Activated CD4-positive, alpha-beta memory T cell treated with anti-CD3 and anti-CD28 coated beads, Interleukin-2, amount 10 ng/mL, durations not matched to agents 7 days and 5 days (primary cell): ENCODE measurements around the gene FUBP1. TPM values are rescaled to one million over a fixed set of nuclear protein-coding genes. Genes with fewer than 3 reads are reported as not detected.
"Not testable (repeated sequence)": the region's sequence is repeated elsewhere in the genome, so short reads cannot be mapped to it uniquely, and the experiment has no call there.

Experiments used
- CTCF ChIA-PET: fragments of 350-600 bp; sonication (Branson Sonifier 250); formaldehyde crosslinking; loops from one replicate; lab custom pipeline; 2021; ENCODE audit warnings: antibody characterized with exemption, inconsistent platforms; lab: Charles Lee
- POLR2A ChIA-PET: fragments of 350-600 bp; sonication (Branson Sonifier 250); formaldehyde crosslinking; loops from one replicate; lab custom pipeline; 2021; ENCODE audit warnings: antibody characterized with exemption; lab: Charles Lee
- DNase-seq: peaks from one replicate; pipeline ENCODE4 v3.0.0-alpha.2; 2020
- H3K27ac Mint-ChIP-seq: one replicate; pipeline ENCODE4 v1.8.0; 2021; ENCODE audit warnings: mild to moderate bottlenecking, mixed read lengths
- H3K27me3 Mint-ChIP-seq: one replicate; pipeline ENCODE4 v1.8.0; 2021; ENCODE audit warnings: mixed read lengths
- H3K36me3 Mint-ChIP-seq: one replicate; pipeline ENCODE4 v1.8.0; 2021; ENCODE audit warnings: low read depth, mixed read lengths
- H3K4me1 Mint-ChIP-seq: one replicate; pipeline ENCODE4 v1.8.0; 2021; ENCODE audit warnings: mixed read lengths
- H3K4me3 Mint-ChIP-seq: one replicate; pipeline ENCODE4 v1.8.0; 2021; ENCODE audit warnings: mild to moderate bottlenecking, mixed read lengths
- H3K9me3 Mint-ChIP-seq: one replicate; pipeline ENCODE4 v1.8.0; 2021; ENCODE audit warnings: mixed read lengths
- total RNA-seq, 2 experiments: library from RNA; stranded (reverse); gene quantifications; one replicate each; pipeline ENCODE4 v1.2.3, GENCODE V29; 2021

FUBP1 gene
- total RNA-seq, 2 experiments from 2014 or later, result 182 to 185 TPM

- H3K27ac Mint-ChIP-seq, result peak within 1 kb of the TSS; percentile 92
- peaks cover 38% of the 10 kb centered on the region for H3K4me1 Mint-ChIP-seq
- H3K27me3 Mint-ChIP-seq, result peaks cover 2% of the 10 kb centered on the region
- DNase-seq, result peak; percentile 72
- ChIA-PET POLR2A (interaction anchor here (0.8 to 15.8 kb wide), 34 partner anchors 9 to 673 kb away, joined by 3 to 671 read pairs (median 5); partner anchors contain the start of genes FUBP1, GIPC2, IFI44 and IFI44L), CTCF (interaction anchor here (0.6 to 2.9 kb wide), 10 partner anchors 10 to 322 kb away, joined by 3 to 27 read pairs (median 4); partner anchors contain the start of genes FUBP1, USP33 and ZZZ3)
- H3K36me3 Mint-ChIP-seq, result peaks cover 2% of the 10 kb centered on the region
- H3K4me3 Mint-ChIP-seq, result peak within 1 kb of the TSS; percentile 88
- no peaks in the 10 kb centered on the region for H3K9me3 Mint-ChIP-seq
Measured at GRCh38 chr1:78004719-78005447, 26.0 kb upstream of the FUBP1 start, which contains the start of gene DNAJB4. DNAJB4 (plus strand) TSS chr1:78004939; CDS start chr1:78005111, 172 bp downstream.

DNA sequence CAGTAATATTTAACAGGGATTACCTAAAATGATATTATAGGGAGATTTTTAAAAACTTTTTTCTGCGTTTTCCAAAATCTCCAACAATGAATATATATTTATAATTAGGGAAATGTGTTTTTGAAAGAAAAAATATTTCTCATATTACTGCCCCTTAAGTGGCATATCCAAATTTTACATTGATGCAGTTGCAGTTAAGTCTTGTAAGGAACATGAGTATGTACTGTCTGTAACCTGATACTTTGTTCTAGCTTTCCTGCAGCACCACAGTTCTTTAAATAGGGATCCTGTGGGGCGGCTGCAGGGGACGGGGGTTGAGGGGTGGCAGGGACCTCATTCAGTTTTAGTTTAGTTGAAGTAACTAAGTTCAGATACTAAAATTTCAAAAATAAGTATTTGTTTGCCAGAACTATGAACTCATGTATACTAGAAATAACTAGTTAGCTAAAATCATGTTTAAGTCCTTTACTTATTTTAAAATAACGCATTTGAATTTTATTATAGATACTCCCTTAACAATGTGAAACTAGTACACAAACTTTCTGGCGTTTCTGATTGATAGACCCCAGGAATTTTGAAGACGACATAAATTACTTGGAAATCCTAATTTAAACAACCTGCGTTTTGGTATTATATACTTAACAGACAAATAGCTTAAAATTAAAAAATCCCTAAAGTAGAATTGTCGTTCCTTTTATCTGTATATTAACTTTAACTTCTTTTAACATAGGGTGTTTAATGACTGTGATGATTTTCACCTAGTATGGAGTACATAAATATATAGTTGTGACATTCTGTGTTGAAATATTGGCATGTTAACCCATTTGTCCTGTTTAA, 25.2 kb upstream of the FUBP1 start:
- peak overlapping the region; percentile 92 for H3K27ac Mint-ChIP-seq
- CTCF ChIA-PET, result interaction anchor here (0.9 to 2.9 kb wide), 9 partner anchors 9 to 321 kb away, joined by 3 to 27 read pairs (median 4); partner anchors contain the start of genes FUBP1, USP33 and ZZZ3
- POLR2A ChIA-PET, result interaction anchor here (0.8 to 15.8 kb wide), 35 partner anchors 9 to 674 kb away, joined by 3 to 671 read pairs (median 5); partner anchors contain the start of genes FUBP1, GIPC2, IFI44 and IFI44L
- H3K27me3 Mint-ChIP-seq, result peaks cover 2% of the 10 kb centered on the region
- peak overlapping the region; percentile 88 for H3K4me3 Mint-ChIP-seq
- peaks cover 36% of the 10 kb centered on the region for H3K4me1 Mint-ChIP-seq
- peak; percentile 57 for DNase-seq
- peaks cover 2% of the 10 kb centered on the region for H3K36me3 Mint-ChIP-seq
- no peaks in the 10 kb centered on the region for H3K9me3 Mint-ChIP-seq

GRCh38 chr1:78003070-78003746, 24.3 kb upstream of the FUBP1 start:
- ChIA-PET CTCF (interaction anchor here (0.9 to 2.9 kb wide), 3 partner anchors 23 to 111 kb away, joined by 3 to 15 read pairs (median 4); partner anchors contain the start of gene FUBP1), POLR2A (interaction anchor here (0.9 to 15.8 kb wide), 10 partner anchors 8 to 619 kb away, joined by 3 to 671 read pairs (median 18); partner anchors contain the start of genes FUBP1, GIPC2 and ZZZ3)
- Mint-ChIP-seq H3K36me3 (peaks cover 2% of the 10 kb centered on the region), H3K27me3 (peaks cover 2% of the 10 kb centered on the region), H3K4me1 (peaks cover 33% of the 10 kb centered on the region), H3K27ac (peak overlapping the region; percentile 13), H3K4me3 (no peak overlapping the region), H3K9me3 (no peaks in the 10 kb centered on the region)
- DNase-seq, result no peak

GRCh38 chr1:78000536-78000935, 21.7 kb upstream of the FUBP1 start:
- CTCF ChIA-PET, result interaction anchor here (1.0 kb wide), 1 partner anchor 22 kb away, joined by 3 read pairs; the partner anchor contains the start of gene FUBP1
- H3K4me3 Mint-ChIP-seq, H3K36me3 Mint-ChIP-seq, H3K9me3 Mint-ChIP-seq, DNase-seq, H3K27ac Mint-ChIP-seq, H3K27me3 Mint-ChIP-seq: not testable (repeated sequence)
- POLR2A ChIA-PET, result interaction anchor here (1.0 to 15.8 kb wide), 2 partner anchors 19 to 81 kb away, joined by 4 to 671 read pairs; partner anchors contain the start of gene FUBP1
- H3K4me1 Mint-ChIP-seq, result peaks cover 17% of the 10 kb centered on the region

DNA sequence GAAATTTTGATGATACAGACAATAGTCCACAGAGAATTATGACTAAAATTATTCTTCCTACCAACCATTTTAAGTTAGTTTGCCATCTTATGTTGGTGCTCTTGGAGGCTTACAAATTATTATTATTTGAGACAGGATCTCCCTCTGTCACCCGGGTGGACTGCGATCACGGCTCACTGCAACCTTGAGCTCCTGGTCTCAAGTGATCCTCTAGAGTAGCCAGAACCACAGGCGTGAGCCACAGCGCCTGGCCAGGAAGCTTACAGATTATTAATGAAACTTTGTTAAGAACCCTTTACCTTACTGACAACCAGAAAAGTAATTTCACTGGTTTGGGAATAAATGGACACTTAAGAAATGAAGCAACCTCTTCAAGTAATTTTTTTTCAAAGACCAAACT, 17.9 kb upstream of the FUBP1 start:
- H3K27me3 Mint-ChIP-seq, result no peaks in the 10 kb centered on the region
- H3K4me1 Mint-ChIP-seq, result no peaks in the 10 kb centered on the region
- no peak overlapping the region for H3K27ac Mint-ChIP-seq
- no peak overlapping the region for H3K4me3 Mint-ChIP-seq
- no peak for DNase-seq
- no peaks in the 10 kb centered on the region for H3K9me3 Mint-ChIP-seq
- H3K36me3 Mint-ChIP-seq, result peaks cover 12% of the 10 kb centered on the region
- CTCF ChIA-PET, result no interaction called here
- POLR2A ChIA-PET, result interaction anchor here (4.0 to 15.8 kb wide), 2 partner anchors 8 to 15 kb away, joined by 51 to 671 read pairs; partner anchors contain the start of genes DNAJB4 and FUBP1

DNA sequence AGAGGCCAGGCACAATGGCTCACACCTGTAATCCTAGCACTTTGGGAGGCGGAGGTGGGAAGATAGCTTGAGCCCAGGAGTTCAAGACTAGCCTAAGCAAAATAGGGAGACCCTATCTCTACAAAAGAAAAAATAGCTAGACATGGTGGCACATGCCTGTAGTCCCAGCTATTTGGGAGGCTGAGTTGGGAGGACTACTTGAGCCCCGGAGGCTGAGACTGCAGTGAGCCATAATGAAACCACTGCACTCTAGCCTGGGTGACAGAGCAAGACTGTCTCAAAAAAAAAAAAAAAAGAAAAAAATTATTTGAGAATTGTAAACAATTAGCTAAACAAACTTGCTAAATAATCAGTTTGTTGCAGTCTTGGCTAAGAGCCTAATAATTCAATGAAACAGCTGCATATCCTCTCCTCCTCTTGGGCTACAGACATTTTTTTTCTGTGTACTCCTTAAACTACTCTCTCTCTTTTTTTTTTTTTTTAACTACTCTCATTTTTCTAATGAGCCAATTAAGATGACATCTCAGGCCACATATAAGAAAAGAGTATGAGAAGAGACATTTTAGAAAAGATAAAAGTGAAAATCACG, 15.3 kb upstream of the FUBP1 start:
- peaks cover 27% of the 10 kb centered on the region for H3K36me3 Mint-ChIP-seq
- H3K4me1 Mint-ChIP-seq, result peaks cover 14% of the 10 kb centered on the region
- no peak overlapping the region for H3K27ac Mint-ChIP-seq
- DNase-seq, result no peak
- no peak overlapping the region for H3K4me3 Mint-ChIP-seq
- no peaks in the 10 kb centered on the region for H3K9me3 Mint-ChIP-seq
- CTCF ChIA-PET, result interaction anchor here (0.5 to 1.5 kb wide), 2 partner anchors 10 to 122 kb away, joined by 3 to 4 read pairs; partner anchors contain the start of gene DNAJB4
- POLR2A ChIA-PET, result interaction anchor here (1.2 to 15.8 kb wide), 3 partner anchors 11 to 20 kb away, joined by 4 to 671 read pairs (median 51); partner anchors contain the start of genes DNAJB4 and FUBP1
- H3K27me3 Mint-ChIP-seq, result no peaks in the 10 kb centered on the region

DNA sequence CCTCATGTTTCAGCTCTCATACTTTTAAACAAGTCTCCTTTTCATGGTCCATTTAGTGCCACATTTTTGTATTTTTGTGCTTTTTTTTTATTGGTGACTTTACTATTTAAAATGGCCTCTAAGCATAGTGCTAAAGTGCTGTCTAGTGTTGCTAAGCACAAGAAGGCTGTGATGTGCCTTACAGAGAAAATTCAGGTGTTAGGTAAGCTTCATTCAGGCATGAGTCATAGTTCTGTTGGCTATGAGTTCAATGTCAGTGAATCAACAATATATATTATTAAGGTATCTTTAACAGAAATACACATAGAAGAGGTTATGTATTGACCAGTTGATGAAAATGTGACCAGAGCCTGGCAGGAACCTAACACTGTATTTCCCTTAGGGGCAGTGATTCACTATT, 12.8 kb upstream of the FUBP1 start:
- Mint-ChIP-seq H3K9me3 (no peaks in the 10 kb centered on the region), H3K27ac (no peak overlapping the region), H3K4me3 (no peak overlapping the region), H3K36me3 (peaks cover 34% of the 10 kb centered on the region), H3K27me3 (no peaks in the 10 kb centered on the region), H3K4me1 (peaks cover 19% of the 10 kb centered on the region)
- CTCF ChIA-PET, result interaction anchor here (0.9 to 2.4 kb wide), 2 partner anchors 10 to 14 kb away, joined by 3 to 7 read pairs; partner anchors contain the start of gene DNAJB4
- DNase-seq, result no peak
- POLR2A ChIA-PET, result interaction anchor here (0.8 to 20.5 kb wide), 3 partner anchors 9 to 13 kb away, joined by 3 to 671 read pairs (median 26); partner anchors contain the start of genes DNAJB4 and FUBP1

GRCh38 chr1:77990629-77991204, 11.8 kb upstream of the FUBP1 start:
- Mint-ChIP-seq H3K27ac (no peak overlapping the region), H3K9me3 (no peaks in the 10 kb centered on the region), H3K36me3 (peaks cover 37% of the 10 kb centered on the region), H3K4me3 (no peak overlapping the region), H3K27me3 (no peaks in the 10 kb centered on the region), H3K4me1 (peaks cover 21% of the 10 kb centered on the region)
- POLR2A ChIA-PET, result interaction anchor here (1.0 to 20.5 kb wide), 4 partner anchors 9 to 15 kb away, joined by 3 to 671 read pairs (median 15); partner anchors contain the start of genes DNAJB4 and FUBP1
- DNase-seq, result no peak
- CTCF ChIA-PET, result interaction anchor here (2.4 kb wide), 1 partner anchor 14 kb away, joined by 7 read pairs; the partner anchor contains the start of gene DNAJB4

DNA sequence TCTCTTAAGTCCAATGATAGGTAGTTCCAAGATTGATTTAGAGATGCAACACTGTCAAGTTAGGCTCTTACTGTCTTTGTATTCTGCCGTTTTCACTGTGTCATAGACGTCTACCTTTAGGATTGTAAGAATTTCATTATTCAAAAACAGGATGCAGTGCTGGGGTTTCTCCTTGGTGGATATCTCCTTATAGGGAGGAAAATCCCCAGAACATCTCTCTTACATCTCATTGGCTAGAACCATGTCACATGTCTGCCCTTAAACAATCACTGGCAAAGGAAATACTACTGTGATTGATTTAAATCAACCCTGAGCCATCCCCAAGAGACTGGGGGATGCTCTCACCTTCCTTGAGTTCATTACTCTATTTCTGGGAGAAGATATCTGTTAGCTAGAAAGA, 10.9 kb upstream of the FUBP1 start:
- H3K27ac Mint-ChIP-seq, result no peak overlapping the region
- CTCF ChIA-PET, result interaction anchor here (2.4 kb wide), 1 partner anchor 15 kb away, joined by 7 read pairs; the partner anchor contains the start of gene DNAJB4
- H3K4me3 Mint-ChIP-seq, result no peak overlapping the region
- H3K27me3 Mint-ChIP-seq, result no peaks in the 10 kb centered on the region
- POLR2A ChIA-PET, result interaction anchor here (1.9 to 20.5 kb wide), 3 partner anchors 11 to 14 kb away, joined by 7 to 671 read pairs (median 26); partner anchors contain the start of genes DNAJB4 and FUBP1
- peaks cover 21% of the 10 kb centered on the region for H3K4me1 Mint-ChIP-seq
- no peaks in the 10 kb centered on the region for H3K9me3 Mint-ChIP-seq
- peaks cover 41% of the 10 kb centered on the region for H3K36me3 Mint-ChIP-seq
- DNase-seq, result no peak

DNA sequence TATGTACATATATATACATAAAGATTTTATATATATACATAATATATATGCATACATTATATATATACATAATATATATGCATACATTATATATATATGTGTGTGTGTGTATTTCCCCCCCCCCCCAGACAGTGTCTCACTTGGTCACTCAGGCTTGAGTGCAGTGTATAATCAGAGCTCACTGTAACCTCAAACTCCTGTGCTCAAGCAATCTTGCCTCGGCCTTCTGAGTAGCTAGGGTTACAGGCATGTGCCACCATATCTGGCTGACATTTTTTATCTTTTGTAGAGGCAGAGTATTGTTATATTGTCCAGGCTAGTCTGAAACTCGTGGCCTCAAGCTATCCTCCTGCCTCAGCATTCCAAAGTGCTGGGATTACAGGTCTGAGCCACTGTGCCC, 9.0 kb upstream of the FUBP1 start:
- DNase-seq, result no peak
- H3K9me3 Mint-ChIP-seq, result no peaks in the 10 kb centered on the region
- no peaks in the 10 kb centered on the region for H3K27me3 Mint-ChIP-seq
- CTCF ChIA-PET, result no interaction called here
- peaks cover 26% of the 10 kb centered on the region for H3K4me1 Mint-ChIP-seq
- no peak overlapping the region for H3K27ac Mint-ChIP-seq
- POLR2A ChIA-PET, result interaction anchor here (1.5 to 20.5 kb wide), 4 partner anchors 9 to 15 kb away, joined by 3 to 671 read pairs (median 16); partner anchors contain the start of genes DNAJB4 and FUBP1
- H3K36me3 Mint-ChIP-seq, result peaks cover 45% of the 10 kb centered on the region
- no peak overlapping the region for H3K4me3 Mint-ChIP-seq

GRCh38 chr1:77986810-77987209, 7.9 kb upstream of the FUBP1 start:
- Mint-ChIP-seq H3K4me3 (no peak overlapping the region), H3K36me3 (peaks cover 44% of the 10 kb centered on the region), H3K4me1 (peaks cover 30% of the 10 kb centered on the region), H3K27me3 (no peaks in the 10 kb centered on the region), H3K27ac (no peak overlapping the region), H3K9me3 (no peaks in the 10 kb centered on the region)
- DNase-seq, result no peak
- POLR2A ChIA-PET, result interaction anchor here (20.5 kb wide), 1 partner anchor 14 kb away, joined by 671 read pairs; the partner anchor contains the start of gene DNAJB4
- CTCF ChIA-PET, result no interaction called here
